Stimulated activated CD4-positive, alpha-beta T cell treated with anti-CD3 and anti-CD28 coated beads, Interleukin-1b, Interleukin-23, amount 100 ng/mL, for 48 hours (primary cell): Measurements from ENCODE around the gene ARRDC5.
"Not testable (repeated sequence)": the region's sequence is repeated elsewhere in the genome, so short reads cannot be mapped to it uniquely, and the experiment has no call there.

Experiments used
- DNase-seq: peaks from one replicate; pipeline ENCODE4 v3.0.0-alpha.2; 2020

Gene ARRDC5

DNA sequence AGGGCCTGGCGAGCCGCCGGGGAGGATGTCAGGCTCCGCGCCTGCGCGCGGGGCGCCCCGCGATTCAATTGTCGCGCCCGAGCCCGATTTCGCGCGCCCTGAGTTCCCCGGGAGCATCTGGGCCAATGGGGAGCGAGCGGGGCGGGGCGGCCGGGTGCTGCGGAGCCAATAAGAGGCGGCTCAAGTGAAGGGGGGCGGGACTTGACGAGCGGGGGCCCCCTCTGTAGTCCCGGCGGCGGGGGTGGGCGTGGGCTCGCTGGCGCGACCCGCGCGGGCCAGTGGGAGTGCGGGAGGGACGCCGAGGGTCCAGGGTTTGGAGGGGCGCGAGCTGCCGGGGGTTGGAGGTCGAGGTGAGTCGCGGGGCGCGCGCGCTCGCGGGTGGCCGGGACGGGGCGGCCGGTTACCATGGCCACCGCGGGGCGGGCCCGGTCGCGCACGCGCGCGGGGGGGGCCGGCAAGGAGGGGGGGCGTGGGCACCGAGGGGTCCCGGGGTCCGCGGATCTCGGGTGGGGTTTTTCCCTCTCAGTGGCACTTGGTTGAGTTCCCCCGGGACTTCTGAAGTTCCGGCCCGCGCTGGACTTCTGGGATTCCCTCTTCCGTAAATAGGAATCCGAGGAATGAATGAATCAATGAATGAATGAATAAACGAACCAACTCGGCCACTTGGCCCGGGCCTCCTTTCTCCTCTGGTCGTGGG, 7.3 kb upstream of the ARRDC5 start:
- peak; percentile 94 for DNase-seq

DNA sequence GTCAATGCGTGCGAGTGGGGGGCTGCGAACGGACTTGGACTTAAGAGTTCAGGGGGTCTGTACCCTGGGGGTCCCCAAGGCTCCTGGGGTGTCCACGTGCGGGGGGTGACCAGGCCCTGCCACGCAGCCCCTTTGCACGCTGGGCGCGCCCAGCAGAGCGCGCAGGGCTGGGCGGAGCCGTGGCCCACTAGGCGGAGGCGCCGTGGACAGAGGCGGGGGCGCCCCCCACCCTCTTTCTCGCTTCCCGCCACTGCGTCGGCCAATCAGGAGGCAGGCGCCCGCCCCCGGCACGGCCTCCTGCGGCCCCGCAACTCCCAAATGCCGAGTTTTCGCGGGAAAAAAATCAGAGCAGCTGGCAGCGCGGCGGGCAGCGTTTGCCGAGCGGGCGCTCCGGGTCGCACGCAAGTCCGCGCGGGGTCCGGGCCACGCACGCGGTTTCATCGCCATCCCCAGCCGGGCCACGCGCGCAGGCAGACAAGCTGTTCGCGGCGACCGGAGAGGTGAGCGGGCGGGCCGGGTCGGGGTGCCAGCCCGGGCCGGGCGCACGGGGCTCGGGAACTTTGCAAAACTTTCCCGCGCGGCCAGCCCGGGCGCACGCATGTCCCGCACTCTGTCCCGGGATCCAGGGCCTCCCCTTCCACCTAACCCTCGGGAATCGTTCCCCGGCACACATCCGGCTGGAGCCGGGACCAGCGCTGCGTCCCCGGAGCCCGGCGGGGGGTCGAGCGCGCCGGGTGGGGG, 6.6 kb upstream of the ARRDC5 start, which contains the start of gene UHRF1:
UHRF1 (plus strand) TSS at position 346 of the 741 bp plus-strand sequence. CDS start 1,385 bp downstream, outside the sequence.
- peak; percentile 84 for DNase-seq

DNA sequence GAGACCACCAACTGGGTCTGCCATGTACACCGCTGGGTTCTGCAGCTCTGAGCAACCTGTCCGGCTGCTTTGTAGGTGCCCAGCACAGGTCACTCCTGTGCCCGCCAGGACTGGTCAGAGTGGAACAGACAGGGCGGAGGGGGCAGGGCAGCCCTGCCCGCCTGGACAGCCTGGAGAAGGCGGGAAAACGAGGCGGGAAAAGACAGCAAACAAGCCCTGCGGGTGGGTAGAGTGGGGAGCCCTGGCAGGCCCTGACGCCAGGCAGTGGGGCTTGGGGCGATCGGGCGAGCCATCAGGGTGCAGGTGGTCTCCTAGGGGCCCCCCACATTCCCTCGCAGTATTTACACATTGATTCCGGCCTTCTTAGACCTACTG, 6.1 kb upstream of the ARRDC5 start:
- DNase-seq, result no peak

DNA sequence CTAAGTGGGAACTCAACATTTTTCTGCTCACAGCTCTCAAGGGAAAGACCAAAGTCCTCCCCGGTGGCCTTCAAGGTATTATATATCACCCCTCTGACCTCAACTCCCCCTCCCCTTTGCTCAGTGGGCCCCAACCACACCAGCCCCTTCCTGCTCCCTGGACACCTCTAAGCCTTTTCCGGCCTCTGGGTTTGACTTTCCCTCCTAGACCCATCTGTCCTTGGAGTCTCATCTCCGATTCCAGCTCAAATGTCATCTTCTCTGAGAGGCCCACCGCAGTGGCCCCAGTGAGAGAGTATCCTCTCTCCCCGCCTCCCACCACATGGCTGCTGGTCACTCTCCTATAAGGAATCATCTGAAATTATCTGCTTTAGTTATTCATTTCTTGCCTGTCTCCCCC, 5.7 kb upstream of the ARRDC5 start:
- no peak for DNase-seq

DNA sequence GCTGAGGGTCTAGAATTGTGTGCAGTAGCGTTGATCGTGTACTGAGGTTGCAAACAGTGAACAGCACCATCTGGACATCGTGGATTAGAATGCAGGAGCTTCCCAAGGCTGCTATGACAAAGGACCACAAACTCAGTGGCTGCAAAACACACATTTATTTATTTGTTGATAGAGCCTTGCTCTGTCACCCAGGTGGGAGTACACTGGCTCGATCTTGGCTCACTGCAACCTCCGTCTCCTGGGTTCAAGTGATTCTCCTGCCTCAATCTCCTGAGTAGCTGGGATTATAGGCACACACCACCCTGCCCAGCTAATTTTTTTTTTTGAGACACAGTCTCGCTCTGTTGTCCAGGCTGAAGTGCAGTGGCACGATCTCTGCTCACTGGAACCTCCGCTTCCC, 4.3 kb upstream of the ARRDC5 start:
- no peak for DNase-seq

DNA sequence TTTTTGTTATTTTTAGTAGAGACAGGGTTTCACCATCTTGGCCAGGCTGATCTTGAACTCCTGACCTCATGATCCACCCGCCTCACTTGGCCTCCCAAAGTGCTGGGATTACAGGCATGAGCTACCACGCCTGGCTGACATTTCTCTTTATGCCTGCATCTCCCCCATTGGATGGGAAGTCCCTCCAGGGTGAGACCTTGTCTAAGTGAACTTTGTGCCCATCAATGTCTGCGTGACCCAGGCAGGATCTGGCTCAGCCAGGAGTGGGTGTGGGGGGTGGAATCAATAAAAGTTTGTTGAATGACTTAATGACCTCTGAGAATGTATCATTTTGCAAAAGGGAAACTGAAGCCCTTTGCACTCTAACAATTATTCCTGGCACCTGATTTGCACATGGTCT, 1.8 kb upstream of the ARRDC5 start:
- no peak for DNase-seq

DNA sequence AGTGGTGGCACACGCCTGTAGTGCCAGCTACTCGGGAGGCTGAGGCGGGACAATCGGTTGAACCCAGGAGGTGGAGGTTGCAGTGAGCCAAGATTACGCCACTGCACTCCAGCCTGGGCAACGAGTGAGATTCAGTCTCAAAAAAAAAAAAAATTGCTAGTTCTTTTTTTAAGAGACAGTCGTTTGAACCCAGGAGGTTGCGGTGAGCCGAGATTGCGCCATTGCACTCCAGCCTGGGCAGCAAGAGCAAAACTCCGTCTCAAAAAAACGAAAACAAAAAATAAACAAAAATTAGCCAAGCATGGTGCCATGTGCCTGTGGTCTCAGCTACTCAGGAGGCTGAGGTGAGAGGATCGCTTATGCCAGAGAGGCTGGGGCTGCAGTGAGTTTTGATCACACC, 1.8 kb downstream of the ARRDC5 start:
- not testable (repeated sequence) for DNase-seq

DNA sequence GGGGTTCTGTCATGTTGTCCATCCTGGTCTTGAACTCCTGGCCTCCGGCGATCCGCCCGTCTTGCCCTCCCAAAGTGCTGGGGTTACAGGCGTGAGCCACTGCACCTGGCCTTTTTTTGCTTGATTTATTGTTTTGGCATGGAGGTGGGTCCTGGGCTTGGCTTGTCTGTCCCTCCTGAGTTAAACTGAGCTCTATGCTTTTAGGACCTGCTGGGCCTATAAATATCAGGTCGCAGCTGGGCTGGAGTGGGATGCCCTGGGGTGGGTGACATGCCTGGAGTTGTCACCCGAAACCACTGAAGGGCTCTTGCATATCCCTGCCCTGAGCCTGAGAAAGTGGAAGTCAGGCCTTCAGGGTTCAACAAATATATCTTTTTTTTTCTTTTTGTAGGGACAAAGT, 5.5 kb downstream of the ARRDC5 start:
- no peak for DNase-seq

DNA sequence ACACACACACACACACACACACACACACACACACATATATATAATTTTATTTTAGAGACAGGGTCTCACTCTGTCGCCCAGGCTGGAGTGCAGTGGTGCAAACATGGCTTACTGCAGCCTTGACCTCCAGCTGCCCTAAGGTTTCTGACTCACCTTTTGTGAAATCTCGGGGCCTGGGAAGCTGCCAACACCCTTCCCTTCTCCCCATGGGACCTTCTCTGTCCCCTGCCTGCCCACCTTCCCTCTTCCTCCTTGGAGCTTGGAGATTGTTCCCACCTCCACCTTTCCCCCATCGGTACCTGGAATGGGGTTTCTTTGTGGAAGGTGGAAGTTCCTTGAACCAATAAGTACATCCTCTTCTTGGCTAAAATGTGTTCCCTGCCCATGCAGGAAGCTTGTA, 6.3 kb downstream of the ARRDC5 start:
- no peak for DNase-seq

DNA sequence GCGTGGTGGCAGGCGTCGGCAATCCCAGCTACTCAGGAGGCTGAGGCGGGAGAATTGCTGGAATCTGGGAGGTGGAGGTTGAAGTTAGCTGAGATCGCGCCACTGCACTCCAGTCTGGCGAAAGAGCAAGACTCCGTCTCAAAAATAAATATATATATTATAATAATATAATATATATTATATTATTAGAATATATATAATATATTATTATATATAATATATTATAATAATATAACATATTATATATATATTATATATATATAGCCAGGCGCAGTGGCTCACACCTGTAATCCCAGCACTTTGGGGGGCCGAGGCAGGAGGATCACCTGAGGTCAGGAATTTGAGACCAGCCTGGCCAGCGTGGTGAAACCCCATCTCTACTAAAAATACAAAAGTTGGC, 9.7 kb downstream of the ARRDC5 start:
- DNase-seq, result not testable (repeated sequence)

DNA sequence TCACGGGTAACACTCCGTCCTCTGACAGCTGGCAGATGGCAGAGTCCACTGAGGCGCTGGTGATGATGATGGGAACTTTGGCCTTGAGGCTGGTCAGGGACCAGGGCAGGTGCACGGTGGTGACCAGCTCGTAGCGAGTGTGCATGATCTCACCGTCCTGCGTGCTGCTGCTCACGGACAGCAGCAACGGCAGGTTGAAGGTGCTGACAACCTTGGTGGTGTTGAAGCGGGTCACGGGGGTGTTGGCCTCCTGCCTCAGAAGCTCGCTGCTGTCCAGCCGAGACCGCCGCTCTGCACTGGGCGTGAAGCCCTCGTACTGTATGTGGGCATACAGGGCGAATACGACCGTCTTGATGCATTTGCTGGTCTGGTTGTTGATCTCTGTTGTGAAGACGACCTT, 11.6 kb downstream of the ARRDC5 start:
- no peak for DNase-seq

DNA sequence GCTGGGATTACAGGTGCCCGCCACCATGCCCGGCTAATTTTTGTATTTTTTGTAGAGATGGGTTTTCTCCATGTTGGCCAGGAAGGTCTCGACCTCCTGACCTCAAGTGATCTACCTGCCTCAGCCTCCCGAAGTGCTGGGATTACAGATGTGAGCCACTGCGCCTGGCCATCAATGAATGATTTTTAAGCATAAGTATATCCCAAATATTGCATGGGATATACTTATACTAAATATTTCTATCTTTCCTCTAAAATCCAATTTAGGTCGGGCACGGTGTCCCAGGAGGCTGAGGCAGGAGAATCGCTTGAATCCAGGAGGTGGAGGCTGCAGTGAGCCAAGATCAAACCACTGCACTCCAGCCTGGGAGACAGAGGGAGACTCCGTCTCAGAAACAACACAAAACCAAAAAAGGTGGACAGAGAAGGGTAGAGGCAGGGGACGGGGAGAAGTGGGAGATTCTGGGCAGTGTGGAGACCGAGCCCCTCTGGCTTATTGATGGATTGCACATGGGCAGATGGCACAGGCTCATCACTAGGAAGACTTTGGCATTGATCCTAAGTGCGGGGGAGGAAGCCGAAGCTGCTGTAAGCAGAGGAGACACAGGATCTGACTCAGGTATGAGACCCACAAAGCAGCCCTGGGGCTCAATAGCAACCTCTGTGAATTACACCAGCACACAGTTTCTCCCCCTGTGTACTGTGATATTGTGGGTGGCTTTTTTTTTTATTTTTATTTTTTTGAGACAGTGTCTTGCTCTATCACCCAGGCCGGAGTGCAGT, 13.5 kb downstream of the ARRDC5 start:
- DNase-seq, result no peak

DNA sequence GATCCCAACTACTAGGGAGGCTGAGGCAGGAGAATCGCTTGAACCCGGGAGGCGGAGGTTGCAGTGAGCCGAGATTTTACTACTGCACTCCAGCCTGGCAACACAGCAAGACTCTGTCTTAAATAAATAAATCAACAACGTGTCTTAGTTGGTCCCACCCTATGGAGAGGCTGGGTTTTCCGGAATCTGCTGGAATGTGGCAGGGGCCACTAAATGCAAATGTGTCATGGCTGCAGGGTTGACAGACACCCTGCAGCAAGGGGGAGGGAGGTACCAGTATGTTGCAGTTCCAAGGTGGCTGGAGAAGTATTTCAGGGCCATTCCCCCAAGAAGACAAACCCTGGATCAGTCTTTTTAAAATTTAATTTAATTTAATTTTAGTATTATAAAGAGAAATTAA, 14.9 kb downstream of the ARRDC5 start:
- not testable (repeated sequence) for DNase-seq

DNA sequence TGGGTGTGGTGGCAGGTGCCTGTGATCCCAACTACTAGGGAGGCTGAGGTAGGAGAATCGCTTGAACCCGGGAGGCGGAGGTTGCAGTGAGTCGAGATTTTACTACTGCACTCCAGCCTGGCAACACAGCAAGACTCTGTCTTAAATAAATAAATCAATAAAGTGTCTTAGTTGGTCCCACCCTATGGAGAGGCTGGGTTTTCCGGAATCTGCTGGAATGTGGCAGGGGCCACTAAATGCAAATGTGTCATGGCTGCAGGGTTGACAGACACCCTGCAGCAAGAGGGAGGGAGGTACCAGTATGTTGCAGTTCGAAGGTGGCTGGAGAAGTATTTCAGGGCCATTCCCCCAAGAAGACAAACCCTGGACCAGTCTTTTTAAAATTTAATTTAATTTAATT, 17.7 kb downstream of the ARRDC5 start:
- DNase-seq, result not testable (repeated sequence)

DNA sequence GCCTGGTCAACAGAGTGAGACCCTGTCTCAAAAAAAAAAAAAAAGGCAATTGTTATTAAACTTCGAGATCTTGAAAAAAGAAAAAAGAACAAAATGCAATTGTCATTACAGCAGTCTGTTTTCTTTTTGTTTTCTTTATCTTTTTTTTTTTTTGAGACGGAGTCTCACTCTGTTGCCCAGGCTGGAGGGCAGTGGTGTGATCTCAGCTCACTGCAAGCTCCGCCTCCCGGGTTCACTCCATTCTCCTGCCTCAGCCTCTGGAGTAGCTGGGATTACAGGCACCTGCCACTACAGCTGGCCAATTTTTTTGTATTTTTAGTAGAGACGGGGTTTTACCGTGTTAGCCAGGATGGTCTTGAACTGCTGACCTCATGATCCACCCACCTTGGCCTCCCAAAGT, 19.8 kb downstream of the ARRDC5 start:
- DNase-seq, result not testable (repeated sequence)

DNA sequence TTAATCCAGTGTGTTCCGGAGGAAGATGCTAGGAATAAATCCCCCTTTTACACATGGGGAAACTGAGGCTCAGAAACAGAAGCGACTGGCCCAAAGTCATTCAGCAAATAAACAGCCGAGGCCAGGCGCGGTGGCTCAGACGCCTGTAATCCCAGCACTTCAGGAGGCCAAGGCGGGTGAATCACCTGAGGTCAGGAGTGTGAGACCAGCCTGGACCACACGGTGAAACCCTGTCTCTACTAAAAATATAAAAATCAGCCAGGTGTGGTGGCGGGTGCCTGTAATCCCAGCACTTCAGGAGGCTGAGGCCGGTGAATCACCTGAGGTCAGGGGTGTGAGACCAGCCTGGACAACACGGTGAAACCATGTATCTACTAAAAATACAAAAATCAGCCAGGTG, 23.7 kb downstream of the ARRDC5 start:
- no peak for DNase-seq

DNA sequence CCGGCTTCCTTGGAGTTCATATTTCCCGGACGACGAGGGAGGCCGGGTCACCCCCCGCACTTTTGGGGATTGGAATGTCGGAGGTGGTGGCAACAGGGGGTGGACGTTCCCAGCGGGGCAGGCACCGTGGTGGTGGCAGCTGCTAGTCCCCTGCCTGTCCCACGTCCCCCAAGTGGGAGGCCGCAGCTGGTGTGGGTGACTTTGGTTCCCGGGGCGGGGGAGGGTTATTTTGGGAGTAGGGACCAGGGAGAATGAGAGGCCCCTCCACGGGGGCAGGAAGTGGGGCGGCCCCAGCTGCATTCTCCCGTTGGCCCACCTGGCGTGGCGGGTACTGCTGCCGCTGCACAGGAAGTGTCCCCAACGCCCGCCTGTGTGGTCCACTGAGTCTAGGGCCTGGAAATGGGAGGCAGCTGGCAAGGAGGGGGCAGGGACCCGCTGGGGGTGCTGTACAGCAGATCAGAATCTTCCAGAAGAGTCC, 24.2 kb downstream of the ARRDC5 start:
- no peak for DNase-seq

DNA sequence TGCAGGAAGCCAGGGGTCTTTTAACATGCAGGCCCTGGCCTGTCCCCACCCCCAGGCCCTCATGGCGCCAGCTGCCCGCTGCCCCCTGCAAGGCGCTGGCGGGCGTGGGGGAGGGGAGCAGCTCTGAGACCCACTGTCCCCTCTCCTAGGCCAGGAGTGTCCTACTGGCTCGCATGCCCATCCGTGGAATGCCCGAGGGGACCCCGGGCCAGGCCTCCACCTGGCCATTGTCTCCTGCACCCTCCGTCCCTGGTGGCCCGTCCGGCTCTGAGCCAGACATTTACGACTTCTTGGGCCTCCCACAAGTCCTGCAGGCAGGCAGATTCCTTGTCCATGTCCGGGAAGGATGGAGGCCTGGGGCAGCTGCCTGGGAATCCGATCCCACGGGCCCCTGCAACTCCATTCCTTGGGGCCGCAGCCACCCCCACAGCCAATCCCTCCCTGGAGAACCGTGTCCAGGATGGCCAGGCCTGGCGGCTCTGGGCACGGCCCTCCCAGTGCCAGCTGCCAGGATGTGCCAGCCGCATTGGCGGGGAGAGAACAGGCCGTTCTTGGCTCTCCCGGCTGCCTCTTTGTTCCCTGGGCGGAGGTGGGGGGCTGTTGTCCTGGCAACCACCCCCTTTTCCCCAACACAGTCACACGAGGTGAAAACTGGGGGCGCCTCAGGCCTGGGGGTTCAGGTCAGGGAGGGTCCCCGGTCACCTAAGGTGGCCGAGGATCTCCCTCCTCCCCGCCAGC, 24.8 kb downstream of the ARRDC5 start:
- no peak for DNase-seq

DNA sequence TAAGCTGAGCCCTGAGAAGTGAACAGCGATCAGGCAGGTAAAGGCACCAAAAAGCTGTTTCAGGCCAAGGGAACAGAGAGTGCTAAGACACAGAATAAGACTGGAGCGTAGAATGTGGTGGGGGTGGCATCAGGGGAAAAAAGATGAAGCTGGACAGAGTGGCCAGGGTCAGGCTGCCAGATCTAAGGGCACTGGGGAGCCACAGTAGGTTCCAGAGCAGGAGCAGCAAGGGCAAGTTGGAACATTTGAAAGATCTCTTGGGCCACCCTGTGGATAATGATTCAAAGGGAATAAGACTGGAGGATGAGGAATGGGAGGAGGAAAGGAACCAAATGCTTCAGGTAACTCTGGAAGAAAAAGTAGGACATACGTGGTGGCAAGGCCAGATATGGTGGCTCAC, 28.8 kb downstream of the ARRDC5 start:
- no peak for DNase-seq

DNA sequence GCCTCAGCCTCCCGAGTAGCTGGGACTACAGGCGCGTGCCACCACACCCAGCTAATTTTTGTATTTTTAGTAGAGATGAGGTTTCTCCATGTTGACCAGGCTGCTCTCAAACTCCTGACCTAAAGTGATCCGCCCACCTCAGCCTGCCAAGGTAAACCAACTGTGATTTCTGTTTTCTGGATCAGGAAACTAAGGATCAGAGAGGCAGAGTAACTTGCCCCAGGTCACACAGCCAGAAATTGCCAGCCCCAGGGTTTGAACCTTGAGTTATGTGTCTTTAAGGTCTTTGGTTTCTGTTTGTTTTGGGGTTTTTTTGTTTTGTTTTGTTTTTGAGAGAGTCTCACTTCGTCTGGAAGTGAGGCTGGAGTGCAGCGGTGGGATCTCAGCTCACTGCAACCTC, 31.0 kb downstream of the ARRDC5 start:
- no peak for DNase-seq

DNA sequence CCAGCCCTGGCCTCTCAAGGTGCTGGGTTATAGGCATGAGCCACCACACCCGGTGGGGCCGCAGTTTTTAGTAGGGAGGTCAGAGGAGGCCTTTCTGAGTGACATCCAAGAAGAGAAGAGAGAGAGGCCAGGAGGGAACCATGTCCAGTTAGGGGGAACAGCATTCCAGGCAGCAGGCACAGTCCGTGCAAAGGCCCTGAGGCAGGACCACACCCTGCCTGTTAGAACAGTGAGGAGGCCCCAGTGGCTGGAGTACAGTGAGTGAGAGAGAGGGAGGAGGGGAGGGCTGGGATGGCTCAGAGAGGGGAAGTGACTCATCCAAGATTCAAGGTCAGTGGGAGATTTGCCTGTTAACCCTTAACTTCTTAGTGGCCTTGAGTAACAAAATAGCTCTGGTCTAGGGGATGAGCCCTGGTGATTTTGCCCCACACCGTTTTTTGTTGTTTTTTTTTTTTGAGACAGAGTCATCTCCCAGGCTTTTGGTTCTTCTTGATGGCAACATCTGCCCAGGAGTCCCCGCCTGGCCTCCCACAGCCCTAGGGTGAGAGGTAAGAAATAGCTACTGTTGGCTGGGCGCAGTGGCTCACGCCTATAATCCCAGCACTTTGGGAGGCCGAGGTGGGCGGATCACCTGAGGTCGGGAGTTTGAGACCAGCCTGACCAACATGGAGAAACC, 32.5 kb downstream of the ARRDC5 start:
- DNase-seq, result peak; percentile 37

DNA sequence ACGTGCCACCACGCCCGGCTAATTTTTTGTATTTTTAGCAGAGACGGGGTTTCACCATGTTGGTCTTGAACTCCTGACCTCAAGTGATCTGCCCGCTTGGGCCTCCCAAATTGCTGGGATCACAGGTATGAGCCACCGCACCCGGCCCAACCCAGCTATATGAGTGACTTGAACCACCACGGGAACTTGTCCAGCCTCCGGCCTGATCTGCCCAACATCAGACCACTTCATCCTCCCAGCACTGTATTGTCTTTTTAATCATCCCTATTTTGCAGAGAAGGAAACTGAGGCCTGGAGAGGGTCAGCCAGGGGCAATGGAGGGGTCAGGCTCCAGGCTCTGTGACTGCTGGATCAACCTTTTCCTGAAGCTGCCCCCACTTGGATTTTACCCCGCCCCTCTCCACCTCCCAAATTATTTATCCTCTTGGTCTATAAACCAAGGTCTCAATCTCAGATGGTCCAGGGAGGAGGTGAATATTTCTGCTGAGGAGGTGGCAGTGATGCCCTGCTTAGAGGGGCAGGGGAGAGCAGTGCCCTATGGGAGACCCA, 34.3 kb downstream of the ARRDC5 start:
- DNase-seq, result no peak
